Measurements from ENCODE around the gene SLC5A11. TPM values are rescaled to one million over a fixed set of nuclear protein-coding genes. Genes with fewer than 3 reads are reported as not detected.

SLC5A11 gene
- total RNA-seq, 1 donor from 2014 or later, result not detected

DNA sequence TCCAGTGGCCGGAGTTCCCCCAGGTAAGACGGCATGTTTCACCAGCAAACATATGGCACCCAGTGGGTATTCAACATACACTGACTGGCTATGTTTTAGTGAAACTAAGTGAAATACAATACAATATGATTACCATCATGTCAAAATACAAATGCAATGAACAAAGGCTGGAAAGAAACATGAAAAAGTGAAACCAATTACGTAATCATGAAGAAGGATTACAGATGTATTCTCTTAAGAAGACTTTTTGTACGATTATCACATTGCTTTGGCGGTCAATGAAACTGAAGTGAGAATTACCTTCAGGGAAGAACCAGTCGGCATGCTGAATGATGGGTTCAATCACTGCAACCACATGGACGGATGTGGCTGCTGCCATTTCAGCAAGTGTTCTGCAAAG is 97.7 kb downstream of the SLC5A11 start:
- H3K9me3 Mint-ChIP-seq (ENCODE audit: unreplicated experiment), result no peaks in the 10 kb centered on the region
- H3K9ac ChIP-seq (ENCODE audit: low read length), result no peak overlapping the region
- H3K4me2 ChIP-seq (ENCODE audit: low read length), result no peak overlapping the region
- H3K4me3 ChIP-seq (ENCODE audit: insufficient read depth, low read depth, low read length), result no peak overlapping the region
- no peak overlapping the region for H2AFZ ChIP-seq (ENCODE audit: low read depth, low read length)
- no peak overlapping the region for H3K27ac Mint-ChIP-seq (ENCODE audit: unreplicated experiment)
- peaks cover 15% of the 10 kb centered on the region for H3K36me3 Mint-ChIP-seq (ENCODE audit: low read depth, unreplicated experiment)
- no peak for TF ChIP-seq EZH2 (IDR thresholded peaks at IDR 0.05; ENCODE audit: insufficient read depth, low read length)
- TF ChIP-seq, protein P1, sequence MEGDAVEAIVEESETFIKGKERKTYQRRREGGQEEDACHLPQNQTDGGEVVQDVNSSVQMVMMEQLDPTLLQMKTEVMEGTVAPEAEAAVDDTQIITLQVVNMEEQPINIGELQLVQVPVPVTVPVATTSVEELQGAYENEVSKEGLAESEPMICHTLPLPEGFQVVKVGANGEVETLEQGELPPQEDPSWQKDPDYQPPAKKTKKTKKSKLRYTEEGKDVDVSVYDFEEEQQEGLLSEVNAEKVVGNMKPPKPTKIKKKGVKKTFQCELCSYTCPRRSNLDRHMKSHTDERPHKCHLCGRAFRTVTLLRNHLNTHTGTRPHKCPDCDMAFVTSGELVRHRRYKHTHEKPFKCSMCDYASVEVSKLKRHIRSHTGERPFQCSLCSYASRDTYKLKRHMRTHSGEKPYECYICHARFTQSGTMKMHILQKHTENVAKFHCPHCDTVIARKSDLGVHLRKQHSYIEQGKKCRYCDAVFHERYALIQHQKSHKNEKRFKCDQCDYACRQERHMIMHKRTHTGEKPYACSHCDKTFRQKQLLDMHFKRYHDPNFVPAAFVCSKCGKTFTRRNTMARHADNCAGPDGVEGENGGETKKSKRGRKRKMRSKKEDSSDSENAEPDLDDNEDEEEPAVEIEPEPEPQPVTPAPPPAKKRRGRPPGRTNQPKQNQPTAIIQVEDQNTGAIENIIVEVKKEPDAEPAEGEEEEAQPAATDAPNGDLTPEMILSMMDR (IDR thresholded peaks at IDR 0.05; ENCODE audit: insufficient read depth, low read depth, low read length), result no peak
- DNase-seq (ENCODE audit: low read depth) (no peak), FAIRE-seq (no peak)
- H3K27ac ChIP-seq (ENCODE audit: low read depth, low read length), result no peak overlapping the region
- H3K36me3 ChIP-seq (ENCODE audit: insufficient read depth, low read length), result peaks cover 53% of the 10 kb centered on the region
- no peaks in the 10 kb centered on the region for H3K9me3 ChIP-seq (ENCODE audit: insufficient read depth, low read depth, low read length)
- H3K4me1 ChIP-seq (ENCODE audit: insufficient read depth, low read length), result no peaks in the 10 kb centered on the region
- H3K79me2 ChIP-seq (ENCODE audit: insufficient read depth, low read length), result no peaks in the 10 kb centered on the region
- H3K27me3 Mint-ChIP-seq (ENCODE audit: low read depth, unreplicated experiment), result no peaks in the 10 kb centered on the region
- H3K4me3 Mint-ChIP-seq (ENCODE audit: unreplicated experiment), result no peak overlapping the region
- H4K20me1 ChIP-seq (ENCODE audit: insufficient read depth, low read length), result no peaks in the 10 kb centered on the region
- no peaks in the 10 kb centered on the region for H3K27me3 ChIP-seq (ENCODE audit: insufficient read depth, low read length)
- H3K4me1 Mint-ChIP-seq (ENCODE audit: low read depth, unreplicated experiment), result no peaks in the 10 kb centered on the region

DNA sequence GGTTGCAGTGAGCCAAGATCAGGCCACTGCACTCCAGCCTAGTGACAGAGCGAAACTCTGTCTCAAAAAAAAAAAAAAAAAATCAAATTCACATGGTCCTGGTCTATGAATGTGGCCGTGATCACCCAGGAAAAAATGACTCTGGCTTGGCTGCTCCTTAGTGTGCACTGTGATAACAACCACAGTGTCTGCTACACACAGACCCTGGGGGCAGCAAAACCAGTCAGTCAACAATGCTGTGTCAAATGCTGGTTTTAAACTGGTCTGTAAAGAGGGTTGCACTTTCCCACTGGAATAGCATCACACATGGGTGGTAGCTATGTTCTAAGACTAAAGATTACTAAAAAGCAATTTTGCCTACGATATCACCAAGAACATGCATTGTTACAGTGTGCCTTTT is 98.4 kb downstream of the SLC5A11 start:
- Mint-ChIP-seq H3K27me3 (ENCODE audit: low read depth, unreplicated experiment) (no peaks in the 10 kb centered on the region), H3K4me3 (ENCODE audit: unreplicated experiment) (no peak overlapping the region), H3K36me3 (ENCODE audit: low read depth, unreplicated experiment) (peaks cover 15% of the 10 kb centered on the region), H3K4me1 (ENCODE audit: low read depth, unreplicated experiment) (no peaks in the 10 kb centered on the region), H3K27ac (ENCODE audit: unreplicated experiment) (no peak overlapping the region), H3K9me3 (ENCODE audit: unreplicated experiment) (no peaks in the 10 kb centered on the region)
- DNase-seq (ENCODE audit: low read depth) (no peak), FAIRE-seq (no peak)
- H3K9me3 ChIP-seq (ENCODE audit: insufficient read depth, low read depth, low read length), result no peaks in the 10 kb centered on the region
- H3K27me3 ChIP-seq (ENCODE audit: insufficient read depth, low read length), result no peaks in the 10 kb centered on the region
- no peaks in the 10 kb centered on the region for H3K4me1 ChIP-seq (ENCODE audit: insufficient read depth, low read length)
- H3K9ac ChIP-seq (ENCODE audit: low read length), result no peak overlapping the region
- H4K20me1 ChIP-seq (ENCODE audit: insufficient read depth, low read length), result no peaks in the 10 kb centered on the region
- no peaks in the 10 kb centered on the region for H3K79me2 ChIP-seq (ENCODE audit: insufficient read depth, low read length)
- H3K27ac ChIP-seq (ENCODE audit: low read depth, low read length), result no peak overlapping the region
- no peak overlapping the region for H2AFZ ChIP-seq (ENCODE audit: low read depth, low read length)
- H3K36me3 ChIP-seq (ENCODE audit: insufficient read depth, low read length), result peaks cover 49% of the 10 kb centered on the region
- TF ChIP-seq EZH2 (IDR thresholded peaks at IDR 0.05; ENCODE audit: insufficient read depth, low read length), result no peak
- TF ChIP-seq, protein P1 (IDR thresholded peaks at IDR 0.05; ENCODE audit: insufficient read depth, low read depth, low read length), result no peak
- H3K4me2 ChIP-seq (ENCODE audit: low read length), result no peak overlapping the region
- no peak overlapping the region for H3K4me3 ChIP-seq (ENCODE audit: insufficient read depth, low read depth, low read length)

DNA sequence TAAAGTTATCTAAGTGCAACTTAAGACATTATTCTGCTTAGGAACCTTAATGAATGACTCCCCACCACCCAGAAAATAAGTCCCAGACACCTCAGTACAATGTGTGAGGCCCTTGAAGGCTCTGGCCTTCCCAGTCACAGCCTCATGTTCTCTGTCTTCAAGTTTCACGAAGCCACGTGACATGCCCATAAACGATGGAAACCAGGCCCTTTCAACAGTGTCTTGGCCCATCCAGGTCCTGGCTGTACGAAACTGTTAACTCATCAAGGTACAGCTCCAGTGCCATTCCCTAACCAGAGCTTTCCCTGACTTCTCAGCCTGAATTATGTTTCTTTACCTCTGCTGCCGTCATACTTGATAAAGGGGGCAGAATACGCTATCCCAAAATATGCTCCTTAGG is 100.4 kb downstream of the SLC5A11 start:
- Histone ChIP-seq H2AFZ (ENCODE audit: low read depth, low read length) (no peak overlapping the region), H3K27me3 (ENCODE audit: insufficient read depth, low read length) (no peaks in the 10 kb centered on the region), H3K9me3 (ENCODE audit: insufficient read depth, low read depth, low read length) (no peaks in the 10 kb centered on the region), H3K79me2 (ENCODE audit: insufficient read depth, low read length) (no peaks in the 10 kb centered on the region), H3K4me1 (ENCODE audit: insufficient read depth, low read length) (no peaks in the 10 kb centered on the region), H3K4me2 (ENCODE audit: low read length) (no peak overlapping the region), H3K36me3 (ENCODE audit: insufficient read depth, low read length) (peaks cover 43% of the 10 kb centered on the region), H3K27ac (ENCODE audit: low read depth, low read length) (no peak overlapping the region), H4K20me1 (ENCODE audit: insufficient read depth, low read length) (no peaks in the 10 kb centered on the region), H3K4me3 (ENCODE audit: insufficient read depth, low read depth, low read length) (no peak overlapping the region), H3K9ac (ENCODE audit: low read length) (no peak overlapping the region)
- no peak for DNase-seq (ENCODE audit: low read depth)
- H3K4me1 Mint-ChIP-seq (ENCODE audit: low read depth, unreplicated experiment), result peaks cover 3% of the 10 kb centered on the region
- no peaks in the 10 kb centered on the region for H3K27me3 Mint-ChIP-seq (ENCODE audit: low read depth, unreplicated experiment)
- no peaks in the 10 kb centered on the region for H3K9me3 Mint-ChIP-seq (ENCODE audit: unreplicated experiment)
- H3K27ac Mint-ChIP-seq (ENCODE audit: unreplicated experiment), result no peak overlapping the region
- peaks cover 18% of the 10 kb centered on the region for H3K36me3 Mint-ChIP-seq (ENCODE audit: low read depth, unreplicated experiment)
- no peak overlapping the region for H3K4me3 Mint-ChIP-seq (ENCODE audit: unreplicated experiment)
- TF ChIP-seq EZH2 (IDR thresholded peaks at IDR 0.05; ENCODE audit: insufficient read depth, low read length), result no peak
- TF ChIP-seq, protein P1 (IDR thresholded peaks at IDR 0.05; ENCODE audit: insufficient read depth, low read depth, low read length), result no peak
- no peak for FAIRE-seq
